HPDE6-E6E7 (cell line): ENCODE measurements around the gene HNF4A.

Experiments
- DNase-seq: peaks from one replicate; pipeline ENCODE4 v3.0.0; 2011; ENCODE audit warnings: missing footprints; ENCODE audit errors: extremely low spot score

Gene HNF4A

GRCh38 chr20:44424039-44424495 lies 68.6 kb downstream of the HNF4A start:
- DNase-seq: no peak

GRCh38 chr20:44425923-44426322 lies 70.4 kb downstream of the HNF4A start:
- DNase-seq: no peak

- no peak for DNase-seq
These were observed 71.6 kb downstream of the HNF4A start for GRCh38 chr20:44426879-44427790.

- DNase-seq: no peak
These were observed 72.3 kb downstream of the HNF4A start for GRCh38 chr20:44427804-44428173.

GRCh38 chr20:44428174-44429016 lies 72.9 kb downstream of the HNF4A start:
- DNase-seq: no peak

GRCh38 chr20:44429017-44429339 lies 73.5 kb downstream of the HNF4A start:
- no peak for DNase-seq

- no peak for DNase-seq
These were observed 74.1 kb downstream of the HNF4A start for GRCh38 chr20:44429419-44430269.

GRCh38 chr20:44430270-44431065 lies 75.0 kb downstream of the HNF4A start:
- DNase-seq: no peak

GRCh38 chr20:44431118-44431501 lies 75.6 kb downstream of the HNF4A start:
- DNase-seq: no peak

- DNase-seq: no peak
These were observed 76.2 kb downstream of the HNF4A start for GRCh38 chr20:44431502-44432234.

GRCh38 chr20:44432618-44433577 lies 77.4 kb downstream of the HNF4A start:
- no peak for DNase-seq

- DNase-seq: no peak
These were observed 78.4 kb downstream of the HNF4A start for GRCh38 chr20:44433751-44434538.

- DNase-seq: no peak
These were observed 80.3 kb downstream of the HNF4A start for GRCh38 chr20:44435630-44436335.

- DNase-seq: no peak
These were observed 80.9 kb downstream of the HNF4A start for GRCh38 chr20:44436393-44436792.

- DNase-seq: no peak
These were observed 82.0 kb downstream of the HNF4A start for GRCh38 chr20:44437497-44437896.

- no peak for DNase-seq
These were observed 83.3 kb downstream of the HNF4A start for GRCh38 chr20:44438782-44439181.

GRCh38 chr20:44439318-44439717 lies 83.8 kb downstream of the HNF4A start:
- no peak for DNase-seq
